Gastroesophageal sphincter (tissue), 4 donors: ENCODE results near the gene KRTAP5-6. TPM values are rescaled to one million over a fixed set of nuclear protein-coding genes. Genes with fewer than 3 reads are reported as not detected.

Experiments
- ATAC-seq: fragments of 150-250 bp; one replicate; pipeline ENCODE4 v1.9.1; 2016; ENCODE audit warnings: mild to moderate bottlenecking, moderate library complexity
- H3K27ac ChIP-seq, 4 donors: fragments of 200-600 bp; sonication (generic) in 3 of 4; 1 replicate in 3 of 4; 2 replicates in 1 of 4; pipeline ENCODE4 v1.5.1; 2016 to 2019
- H3K27me3 ChIP-seq: fragments of 200-600 bp; sonication (generic); one replicate; pipeline ENCODE4 v1.5.1; 2019
- H3K36me3 ChIP-seq, 2 donors: fragments of 200-600 bp; sonication (generic); one replicate each; pipeline ENCODE4 v1.5.1; 2019; ENCODE audit warnings: control low read depth in 1 of 2
- H3K4me1 ChIP-seq, 3 donors: fragments of 200-600 bp; sonication (generic); 1 replicate in 2 of 3; 2 replicates in 1 of 3; pipeline ENCODE4 v1.5.1; 2016 to 2019; ENCODE audit warnings: control low read depth in 2 of 3
- H3K4me3 ChIP-seq, 2 donors: fragments of 200-600 bp; sonication (generic); one replicate each; pipeline ENCODE4 v1.5.1; 2019; ENCODE audit warnings: mild to moderate bottlenecking in 1 of 2, moderate library complexity in 1 of 2
- H3K9me3 ChIP-seq, 3 donors: fragments of 200-600 bp; sonication (generic); one replicate each; pipeline ENCODE4 v1.5.1; 2017 to 2019; ENCODE audit warnings: control low read depth in 2 of 3
- EP300 ChIP-seq: sonication (generic); formaldehyde crosslinking; IDR thresholded peaks from one replicate; pipeline ENCODE4 v1.6.1; 2017; ENCODE audit warnings: antibody characterized with exemption, mild to moderate bottlenecking
- POLR2A ChIP-seq, 2 donors: fragments of 450-650 bp; IDR thresholded peaks; one replicate each; pipeline ENCODE4 v1.6.1; 2017; ENCODE audit warnings: antibody characterized with exemption in 2 of 2, mild to moderate bottlenecking in 2 of 2, moderate library complexity in 1 of 2
- POLR2AphosphoS5 ChIP-seq: sonication (generic); formaldehyde crosslinking; IDR thresholded peaks from one replicate; pipeline ENCODE4 v1.6.1; 2017; ENCODE audit warnings: antibody characterized with exemption
- WGBS, 2 donors: methylation state at CpG; one replicate each; pipeline ENCODE4 v1.1.5; 2018; ENCODE audit warnings: low coverage in 1 of 2; 5-methylcytosine and 5-hydroxymethylcytosine counted together
- total RNA-seq, 4 donors: library from RNA; depleted of rRNA; stranded (reverse); fragments of >200 nt; gene quantifications; one replicate each; pipeline ENCODE4 v1.1.0, GENCODE V29; 2016
- TF ChIP-seq, protein P1 (sequence below), 4 experiments: fragments of 200-600 bp in 2 of 4; fragments of 450-650 bp in 2 of 4; sonication (generic) in 1 of 4; IDR thresholded peaks; one replicate each; pipeline ENCODE4 v1.5.1; 2017 to 2019; ENCODE audit warnings: antibody characterized with exemption in 4 of 4, mild to moderate bottlenecking in 2 of 4, moderate library complexity in 2 of 4

Gene KRTAP5-6
- total RNA-seq, 4 donors from 2014 or later = not detected

DNA sequence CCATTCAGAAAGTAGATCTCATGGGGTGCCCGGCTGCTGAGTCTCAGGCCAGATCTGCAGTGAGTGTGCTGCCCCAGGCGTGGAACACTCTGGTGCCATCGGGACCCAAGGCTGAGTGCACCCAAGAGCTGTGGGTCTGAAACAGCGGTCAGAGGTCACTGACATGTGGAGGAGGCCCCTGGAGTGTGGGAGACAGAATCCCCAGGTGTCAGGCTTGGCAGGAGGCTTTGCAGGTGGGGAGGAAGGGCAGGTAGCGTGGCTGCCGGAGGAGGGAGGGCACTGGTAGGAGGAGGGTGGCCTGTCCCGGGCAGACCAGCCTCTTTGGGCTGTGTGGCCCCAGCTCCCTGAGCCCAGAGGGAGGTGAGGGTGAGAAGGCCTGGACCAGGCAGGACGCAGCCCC lies 31.7 kb upstream of the KRTAP5-6 start:
- WGBS, 2 donors = no CpG with 5 or more reads among the region's 8 CpGs
- H3K27ac ChIP-seq = no peak overlapping the region
- H3K27me3 ChIP-seq = peaks cover 37% of the 10 kb centered on the region
- no peak for ATAC-seq
- H3K4me3 ChIP-seq = no peak overlapping the region
- peaks cover 0 to 6% (median 0%) of the 10 kb centered on the region in 3 donors for H3K4me1 ChIP-seq
- no peaks in the 10 kb centered on the region for H3K36me3 ChIP-seq
- TF ChIP-seq, protein P1, sequence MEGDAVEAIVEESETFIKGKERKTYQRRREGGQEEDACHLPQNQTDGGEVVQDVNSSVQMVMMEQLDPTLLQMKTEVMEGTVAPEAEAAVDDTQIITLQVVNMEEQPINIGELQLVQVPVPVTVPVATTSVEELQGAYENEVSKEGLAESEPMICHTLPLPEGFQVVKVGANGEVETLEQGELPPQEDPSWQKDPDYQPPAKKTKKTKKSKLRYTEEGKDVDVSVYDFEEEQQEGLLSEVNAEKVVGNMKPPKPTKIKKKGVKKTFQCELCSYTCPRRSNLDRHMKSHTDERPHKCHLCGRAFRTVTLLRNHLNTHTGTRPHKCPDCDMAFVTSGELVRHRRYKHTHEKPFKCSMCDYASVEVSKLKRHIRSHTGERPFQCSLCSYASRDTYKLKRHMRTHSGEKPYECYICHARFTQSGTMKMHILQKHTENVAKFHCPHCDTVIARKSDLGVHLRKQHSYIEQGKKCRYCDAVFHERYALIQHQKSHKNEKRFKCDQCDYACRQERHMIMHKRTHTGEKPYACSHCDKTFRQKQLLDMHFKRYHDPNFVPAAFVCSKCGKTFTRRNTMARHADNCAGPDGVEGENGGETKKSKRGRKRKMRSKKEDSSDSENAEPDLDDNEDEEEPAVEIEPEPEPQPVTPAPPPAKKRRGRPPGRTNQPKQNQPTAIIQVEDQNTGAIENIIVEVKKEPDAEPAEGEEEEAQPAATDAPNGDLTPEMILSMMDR (IDR thresholded peaks at IDR 0.05) = no peak
- TF ChIP-seq POLR2AphosphoS5 = no peak
- no peaks in the 10 kb centered on the region for H3K9me3 ChIP-seq

DNA sequence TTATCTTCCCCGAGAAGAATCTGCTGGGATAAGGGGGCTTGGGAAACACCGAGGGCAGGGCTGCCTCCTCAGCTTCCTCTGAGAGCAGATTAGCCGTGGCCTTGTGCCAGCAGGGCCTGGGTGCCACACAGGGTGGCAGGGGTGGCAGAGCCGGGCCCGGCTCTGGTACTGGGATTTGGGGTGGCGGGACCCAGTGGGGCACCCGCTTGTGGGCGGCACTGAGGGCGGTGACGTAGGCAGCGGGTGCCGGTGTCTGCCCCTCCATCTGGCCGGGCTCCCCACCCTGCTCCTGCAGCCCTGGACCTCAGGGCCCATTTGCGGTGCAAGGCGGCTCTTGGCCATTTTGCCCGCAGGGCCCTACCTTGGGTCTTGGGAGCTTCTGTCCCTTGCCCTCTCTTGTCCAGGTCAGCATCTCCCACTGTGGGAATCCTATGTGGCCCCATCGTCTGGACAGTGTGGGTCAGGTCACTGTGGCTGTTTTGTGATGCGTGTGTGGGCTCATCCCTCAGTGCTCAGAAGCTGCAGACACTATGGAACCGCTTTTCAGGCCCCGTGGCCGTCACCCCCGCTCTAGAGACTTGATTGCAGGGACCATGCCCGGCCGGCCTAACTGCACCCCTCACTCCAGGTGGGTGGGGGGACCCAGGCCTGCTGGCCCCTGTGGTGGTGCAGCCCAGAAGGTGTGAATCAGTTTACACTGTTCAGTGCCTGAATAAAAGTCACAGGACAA lies 29.7 kb upstream of the KRTAP5-6 start:
- WGBS, 2 donors = 76% methylated on average over 4 of the region's 24 CpGs; no CpG with 5 or more reads in 1 of the 2 donors
- Histone ChIP-seq H3K4me1 (peaks cover 0 to 6% (median 0%) of the 10 kb centered on the region in 3 donors), H3K27ac (no peak overlapping the region), H3K27me3 (peaks cover 37% of the 10 kb centered on the region), H3K9me3 (no peaks in the 10 kb centered on the region), H3K4me3 (no peak overlapping the region), H3K36me3 (no peaks in the 10 kb centered on the region)
- TF ChIP-seq, protein P1 (IDR thresholded peaks at IDR 0.05) = no peak
- TF ChIP-seq POLR2AphosphoS5 = no peak
- no peak for TF ChIP-seq POLR2A (IDR thresholded peaks at IDR 0.05)
- no peak for TF ChIP-seq EP300
- ATAC-seq = no peak

DNA sequence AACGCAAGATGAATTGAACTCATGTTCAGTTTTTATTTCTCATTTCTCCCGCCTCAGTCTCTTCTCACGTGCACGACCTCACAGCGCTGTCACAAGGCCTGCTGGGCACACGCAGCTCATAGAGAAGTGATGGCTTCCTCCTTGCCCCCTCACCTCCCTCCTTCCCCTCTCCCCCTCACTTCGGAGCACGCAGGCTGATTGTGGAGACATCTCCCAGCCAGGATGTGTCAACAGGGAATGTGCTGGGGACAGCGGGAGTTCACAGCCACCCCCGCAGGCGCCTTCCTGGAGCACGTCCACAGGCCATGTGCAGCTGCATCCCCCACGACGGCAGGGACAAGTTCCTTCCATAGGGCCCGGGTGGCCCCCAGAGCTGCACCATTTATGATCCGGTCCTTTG lies 29.1 kb upstream of the KRTAP5-6 start:
- Histone ChIP-seq H3K4me1 (peaks cover 0 to 6% (median 0%) of the 10 kb centered on the region in 3 donors), H3K27me3 (peaks cover 40% of the 10 kb centered on the region), H3K27ac (no peak overlapping the region), H3K4me3 (no peak overlapping the region), H3K36me3 (no peaks in the 10 kb centered on the region), H3K9me3 (no peaks in the 10 kb centered on the region)
- no peak for ATAC-seq
- WGBS, 2 donors = 32 to 42% methylated on average over 4 to 8 of the region's 16 CpGs
- TF ChIP-seq, protein P1 (IDR thresholded peaks at IDR 0.05) = no peak
- TF ChIP-seq POLR2A (IDR thresholded peaks at IDR 0.05) = no peak
- no peak for TF ChIP-seq POLR2AphosphoS5
- TF ChIP-seq EP300 = no peak

DNA sequence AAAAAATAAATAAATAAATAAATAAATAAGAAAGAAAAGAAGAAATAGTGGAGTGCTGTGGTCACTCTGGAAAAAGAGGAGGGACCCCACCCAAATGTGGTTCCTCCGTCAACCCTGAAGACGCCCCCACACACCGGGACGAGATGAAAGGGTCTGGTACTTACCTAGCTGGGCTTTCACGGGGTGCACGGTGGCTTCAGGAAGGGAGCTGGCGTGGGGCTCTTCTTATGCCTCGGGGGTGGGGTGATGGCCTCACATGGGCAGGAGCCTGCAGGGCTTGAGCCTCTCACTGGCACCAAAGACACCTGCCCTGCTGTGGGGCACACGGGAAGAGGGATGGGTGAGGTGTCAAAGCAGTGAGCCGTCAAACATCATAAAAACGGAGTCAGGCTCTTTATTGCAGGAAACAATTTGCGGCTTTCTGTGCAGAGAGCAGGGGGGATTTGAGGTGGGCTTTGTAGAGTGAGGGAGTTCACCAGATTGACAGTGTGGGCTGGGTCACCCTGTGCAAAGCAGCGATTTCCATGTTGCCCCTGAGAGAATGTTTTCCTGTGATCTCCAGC lies 28.0 kb upstream of the KRTAP5-6 start:
- no peak for ATAC-seq
- Histone ChIP-seq H3K4me1 (peaks cover 0 to 6% (median 0%) of the 10 kb centered on the region in 3 donors), H3K27ac (no peak overlapping the region), H3K36me3 (no peaks in the 10 kb centered on the region), H3K27me3 (peaks cover 45% of the 10 kb centered on the region), H3K4me3 (no peak overlapping the region), H3K9me3 (no peaks in the 10 kb centered on the region)
- WGBS, 2 donors = 72% methylated on average over 8 of the region's 13 CpGs; no CpG with 5 or more reads in 1 of the 2 donors
- TF ChIP-seq POLR2AphosphoS5 = no peak
- no peak for TF ChIP-seq EP300
- TF ChIP-seq, protein P1 (IDR thresholded peaks at IDR 0.05) = no peak
- TF ChIP-seq POLR2A (IDR thresholded peaks at IDR 0.05) = no peak
